ENCODE measurements around the gene PARK7.

Gene PARK7

DNA sequence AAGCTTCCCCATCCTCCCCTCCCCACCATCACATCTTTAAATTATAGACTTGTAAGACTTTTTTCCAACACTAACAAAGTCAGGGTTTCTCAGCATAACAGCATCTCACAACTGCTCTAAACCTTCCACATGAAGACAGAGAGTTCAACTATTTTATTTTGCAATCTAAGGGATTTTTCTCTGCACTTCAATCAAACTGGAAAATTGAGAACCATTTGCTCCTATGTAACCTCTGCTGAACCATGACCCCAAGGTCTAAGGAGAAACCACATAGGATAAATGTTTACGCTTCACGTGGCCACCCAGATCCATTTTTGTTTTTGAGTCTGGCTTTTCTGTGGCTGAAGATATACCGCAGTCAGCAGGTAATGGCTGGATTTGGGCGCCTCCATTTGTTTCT, 51.4 kb downstream of the PARK7 start:
- TF ChIP-seq, protein P1, sequence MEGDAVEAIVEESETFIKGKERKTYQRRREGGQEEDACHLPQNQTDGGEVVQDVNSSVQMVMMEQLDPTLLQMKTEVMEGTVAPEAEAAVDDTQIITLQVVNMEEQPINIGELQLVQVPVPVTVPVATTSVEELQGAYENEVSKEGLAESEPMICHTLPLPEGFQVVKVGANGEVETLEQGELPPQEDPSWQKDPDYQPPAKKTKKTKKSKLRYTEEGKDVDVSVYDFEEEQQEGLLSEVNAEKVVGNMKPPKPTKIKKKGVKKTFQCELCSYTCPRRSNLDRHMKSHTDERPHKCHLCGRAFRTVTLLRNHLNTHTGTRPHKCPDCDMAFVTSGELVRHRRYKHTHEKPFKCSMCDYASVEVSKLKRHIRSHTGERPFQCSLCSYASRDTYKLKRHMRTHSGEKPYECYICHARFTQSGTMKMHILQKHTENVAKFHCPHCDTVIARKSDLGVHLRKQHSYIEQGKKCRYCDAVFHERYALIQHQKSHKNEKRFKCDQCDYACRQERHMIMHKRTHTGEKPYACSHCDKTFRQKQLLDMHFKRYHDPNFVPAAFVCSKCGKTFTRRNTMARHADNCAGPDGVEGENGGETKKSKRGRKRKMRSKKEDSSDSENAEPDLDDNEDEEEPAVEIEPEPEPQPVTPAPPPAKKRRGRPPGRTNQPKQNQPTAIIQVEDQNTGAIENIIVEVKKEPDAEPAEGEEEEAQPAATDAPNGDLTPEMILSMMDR (IDR thresholded peaks at IDR 0.05; ENCODE audit: insufficient read depth, low read length, poor library complexity, severe bottlenecking): no peak
- TF ChIP-seq EZH2phosphoT487 (conservative IDR thresholded peaks at IDR 0.05; ENCODE audit: low read length): no peak
- Histone ChIP-seq H3K79me2 (ENCODE audit: insufficient read depth, low read length) (no peaks in the 10 kb centered on the region), H2AFZ (ENCODE audit: low read depth, low read length, severe bottlenecking) (no peak overlapping the region), H3F3A (ENCODE audit: insufficient read depth) (no peaks in the 10 kb centered on the region), H3K27ac (ENCODE audit: low read depth, low read length) (no peak overlapping the region), H3K27me3 (ENCODE audit: low read length) (no peaks in the 10 kb centered on the region), H3K9ac (ENCODE audit: low read length) (no peak overlapping the region), H3K4me3 (ENCODE audit: insufficient read depth, low read length, poor library complexity, severe bottlenecking) (no peak overlapping the region), H3K4me2 (ENCODE audit: low read depth, low read length, poor library complexity, severe bottlenecking) (no peak overlapping the region), H3K36me3 (ENCODE audit: low read length) (no peaks in the 10 kb centered on the region), H4K20me1 (ENCODE audit: low read depth, low read length) (no peaks in the 10 kb centered on the region), H3K9me2 (replicated peaks; ENCODE audit: insufficient read depth, low read length) (no peaks in the 10 kb centered on the region), H3K9me3 (ENCODE audit: insufficient read depth, low read length) (no peaks in the 10 kb centered on the region)

DNA sequence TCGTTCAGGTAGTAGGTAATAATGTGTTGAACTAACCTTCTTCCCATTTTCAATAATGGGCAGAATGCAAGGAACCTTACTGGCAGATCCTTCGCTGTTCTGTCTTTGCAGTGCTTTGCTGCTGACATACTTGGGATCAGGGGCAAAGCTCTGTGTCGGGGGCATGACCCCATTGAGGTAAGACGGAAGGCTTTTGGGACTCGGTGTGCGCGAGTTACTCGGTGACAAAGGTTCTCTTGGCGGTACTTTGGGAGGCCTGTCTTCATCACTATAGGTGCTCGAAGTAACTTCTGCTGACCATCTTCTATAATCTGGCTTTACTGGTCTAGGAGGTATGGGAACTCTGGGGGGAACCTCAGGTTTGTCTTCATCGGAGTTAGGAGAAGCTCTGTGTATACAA, 51.9 kb downstream of the PARK7 start:
- no peak overlapping the region for H2AFZ ChIP-seq (ENCODE audit: low read depth, low read length, severe bottlenecking)
- no peaks in the 10 kb centered on the region for H3K27me3 ChIP-seq (ENCODE audit: low read length)
- no peaks in the 10 kb centered on the region for H4K20me1 ChIP-seq (ENCODE audit: low read depth, low read length)
- no peak for TF ChIP-seq EZH2phosphoT487 (conservative IDR thresholded peaks at IDR 0.05; ENCODE audit: low read length)
- TF ChIP-seq, protein P1 (IDR thresholded peaks at IDR 0.05; ENCODE audit: insufficient read depth, low read length, poor library complexity, severe bottlenecking): no peak
- H3K27ac ChIP-seq (ENCODE audit: low read depth, low read length): no peak overlapping the region
- no peaks in the 10 kb centered on the region for H3K36me3 ChIP-seq (ENCODE audit: low read length)
- no peaks in the 10 kb centered on the region for H3F3A ChIP-seq (ENCODE audit: insufficient read depth)
- H3K9ac ChIP-seq (ENCODE audit: low read length): no peak overlapping the region
- H3K4me2 ChIP-seq (ENCODE audit: low read depth, low read length, poor library complexity, severe bottlenecking): no peak overlapping the region
- no peak overlapping the region for H3K4me3 ChIP-seq (ENCODE audit: insufficient read depth, low read length, poor library complexity, severe bottlenecking)
- H3K9me2 ChIP-seq (replicated peaks; ENCODE audit: insufficient read depth, low read length): no peaks in the 10 kb centered on the region
- no peaks in the 10 kb centered on the region for H3K79me2 ChIP-seq (ENCODE audit: insufficient read depth, low read length)
- H3K9me3 ChIP-seq (ENCODE audit: insufficient read depth, low read length): no peaks in the 10 kb centered on the region

DNA sequence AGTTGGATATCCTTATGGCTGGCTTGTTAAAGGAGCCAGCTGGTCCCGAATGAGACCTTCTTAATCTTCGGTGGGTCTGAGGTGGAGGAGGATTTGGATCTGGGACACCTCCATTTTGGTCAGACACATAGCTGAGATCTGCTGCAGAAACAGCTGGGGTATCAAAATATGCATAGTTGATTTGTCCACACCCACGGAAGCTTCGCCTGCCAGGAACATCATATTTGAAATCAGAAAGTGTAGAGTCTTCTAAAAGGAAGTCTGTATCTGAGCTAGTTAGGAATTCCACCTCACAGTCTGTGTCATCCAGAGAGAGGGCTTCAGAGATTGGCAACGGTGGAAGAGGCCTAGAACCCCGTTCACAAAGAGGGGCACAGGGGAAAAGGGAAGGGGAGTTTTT, 52.3 kb downstream of the PARK7 start:
- Histone ChIP-seq H3K9me2 (replicated peaks; ENCODE audit: insufficient read depth, low read length) (no peaks in the 10 kb centered on the region), H3K36me3 (ENCODE audit: low read length) (no peaks in the 10 kb centered on the region), H3K9ac (ENCODE audit: low read length) (no peak overlapping the region), H3K9me3 (ENCODE audit: insufficient read depth, low read length) (no peaks in the 10 kb centered on the region), H2AFZ (ENCODE audit: low read depth, low read length, severe bottlenecking) (no peak overlapping the region), H3F3A (ENCODE audit: insufficient read depth) (no peaks in the 10 kb centered on the region), H4K20me1 (ENCODE audit: low read depth, low read length) (no peaks in the 10 kb centered on the region), H3K4me2 (ENCODE audit: low read depth, low read length, poor library complexity, severe bottlenecking) (no peak overlapping the region), H3K79me2 (ENCODE audit: insufficient read depth, low read length) (no peaks in the 10 kb centered on the region), H3K27me3 (ENCODE audit: low read length) (no peaks in the 10 kb centered on the region), H3K4me3 (ENCODE audit: insufficient read depth, low read length, poor library complexity, severe bottlenecking) (no peak overlapping the region), H3K27ac (ENCODE audit: low read depth, low read length) (no peak overlapping the region)
- TF ChIP-seq EZH2phosphoT487 (conservative IDR thresholded peaks at IDR 0.05; ENCODE audit: low read length): no peak
- TF ChIP-seq, protein P1 (IDR thresholded peaks at IDR 0.05; ENCODE audit: insufficient read depth, low read length, poor library complexity, severe bottlenecking): no peak

All from SU-DHL-6 (cell line).